Islet of Langerhans (tissue), 1 donor: ENCODE results near the gene CDX2.

Experiments used
- FAIRE-seq: peaks from one replicate; lab custom pipeline; 2011; peaks lifted over from hg19 to GRCh38; lab: Jason Lieb, UNC

CDX2 gene

GRCh38 chr13:27915301-27916207 lies 53.6 kb downstream of the CDX2 start:
- no peak for FAIRE-seq

GRCh38 chr13:27913160-27913559 lies 56.0 kb downstream of the CDX2 start:
- FAIRE-seq, result no peak

- FAIRE-seq, result peak; percentile 98
These were observed 57.6 kb downstream of the CDX2 start for GRCh38 chr13:27911521-27911920.
